ENCODE results near the gene C1QTNF6.
A peak's percentile ranks its signal among the peaks of the same experiment; 100 is the strongest.

C1QTNF6 gene

GRCh38 chr22:37221424-37222333 lies 33.6 kb upstream of the C1QTNF6 start:
- Histone ChIP-seq H3K27me3 (ENCODE audit: control insufficient read depth, insufficient read depth, low read length) (no peaks in the 10 kb centered on the region), H3K9ac (ENCODE audit: low read depth, low read length) (no peak overlapping the region), H3K4me1 (ENCODE audit: control insufficient read depth, insufficient read depth, low read length) (no peaks in the 10 kb centered on the region), H3K4me3 (ENCODE audit: low read depth, low read length) (no peak overlapping the region), H3K36me3 (ENCODE audit: control insufficient read depth, insufficient read depth, low read length) (no peaks in the 10 kb centered on the region), H3K27ac (ENCODE audit: low read depth, low read length) (no peak overlapping the region), H3K9me3 (ENCODE audit: control insufficient read depth, insufficient read depth, low read length) (no peaks in the 10 kb centered on the region)

- Histone ChIP-seq H3K9me3 (ENCODE audit: control insufficient read depth, insufficient read depth, low read length) (no peaks in the 10 kb centered on the region), H3K27ac (ENCODE audit: low read depth, low read length) (no peak overlapping the region), H3K27me3 (ENCODE audit: control insufficient read depth, insufficient read depth, low read length) (no peaks in the 10 kb centered on the region), H3K9ac (ENCODE audit: low read depth, low read length) (no peak overlapping the region), H3K36me3 (ENCODE audit: control insufficient read depth, insufficient read depth, low read length) (no peaks in the 10 kb centered on the region), H3K4me1 (ENCODE audit: control insufficient read depth, insufficient read depth, low read length) (no peaks in the 10 kb centered on the region), H3K4me3 (ENCODE audit: low read depth, low read length) (no peak overlapping the region)
Observed at GRCh38 chr22:37220543-37220981, 32.5 kb upstream of the C1QTNF6 start.

GRCh38 chr22:37219533-37219932 lies 31.5 kb upstream of the C1QTNF6 start:
- Histone ChIP-seq H3K27ac (ENCODE audit: low read depth, low read length) (no peak overlapping the region), H3K9ac (ENCODE audit: low read depth, low read length) (no peak overlapping the region), H3K27me3 (ENCODE audit: control insufficient read depth, insufficient read depth, low read length) (no peaks in the 10 kb centered on the region), H3K4me1 (ENCODE audit: control insufficient read depth, insufficient read depth, low read length) (no peaks in the 10 kb centered on the region), H3K4me3 (ENCODE audit: low read depth, low read length) (no peak overlapping the region), H3K36me3 (ENCODE audit: control insufficient read depth, insufficient read depth, low read length) (no peaks in the 10 kb centered on the region), H3K9me3 (ENCODE audit: control insufficient read depth, insufficient read depth, low read length) (no peaks in the 10 kb centered on the region)

GRCh38 chr22:37218771-37219411 lies 30.8 kb upstream of the C1QTNF6 start:
- no peaks in the 10 kb centered on the region for H3K4me1 ChIP-seq (ENCODE audit: control insufficient read depth, insufficient read depth, low read length)
- no peak overlapping the region for H3K27ac ChIP-seq (ENCODE audit: low read depth, low read length)
- no peak overlapping the region for H3K4me3 ChIP-seq (ENCODE audit: low read depth, low read length)
- H3K36me3 ChIP-seq (ENCODE audit: control insufficient read depth, insufficient read depth, low read length) = no peaks in the 10 kb centered on the region
- H3K27me3 ChIP-seq (ENCODE audit: control insufficient read depth, insufficient read depth, low read length) = no peaks in the 10 kb centered on the region
- no peaks in the 10 kb centered on the region for H3K9me3 ChIP-seq (ENCODE audit: control insufficient read depth, insufficient read depth, low read length)
- H3K9ac ChIP-seq (ENCODE audit: low read depth, low read length) = no peak overlapping the region

- no peaks in the 10 kb centered on the region for H3K4me1 ChIP-seq (ENCODE audit: control insufficient read depth, insufficient read depth, low read length)
- H3K27me3 ChIP-seq (ENCODE audit: control insufficient read depth, insufficient read depth, low read length) = no peaks in the 10 kb centered on the region
Observed at GRCh38 chr22:37218399-37218770, 30.3 kb upstream of the C1QTNF6 start.

GRCh38 chr22:37215890-37216289 lies 27.8 kb upstream of the C1QTNF6 start:
- no peaks in the 10 kb centered on the region for H3K27me3 ChIP-seq (ENCODE audit: control insufficient read depth, insufficient read depth, low read length)
- no peaks in the 10 kb centered on the region for H3K9me3 ChIP-seq (ENCODE audit: control insufficient read depth, insufficient read depth, low read length)
- no peaks in the 10 kb centered on the region for H3K36me3 ChIP-seq (ENCODE audit: control insufficient read depth, insufficient read depth, low read length)
- H3K9ac ChIP-seq (ENCODE audit: low read depth, low read length) = no peak overlapping the region
- H3K27ac ChIP-seq (ENCODE audit: low read depth, low read length) = no peak overlapping the region
- peaks cover 5% of the 10 kb centered on the region; the same call in 1 of the 2 replicates for H3K4me1 ChIP-seq (ENCODE audit: control insufficient read depth, insufficient read depth, low read length)
- no peak overlapping the region for H3K4me3 ChIP-seq (ENCODE audit: low read depth, low read length)

More at GRCh38 chr22:37218399-37218770, 30.3 kb upstream of the C1QTNF6 start:
- no peaks in the 10 kb centered on the region for H3K9me3 ChIP-seq (ENCODE audit: control insufficient read depth, insufficient read depth, low read length)
- H3K9ac ChIP-seq (ENCODE audit: low read depth, low read length) = no peak overlapping the region
- no peaks in the 10 kb centered on the region for H3K36me3 ChIP-seq (ENCODE audit: control insufficient read depth, insufficient read depth, low read length)
- no peak overlapping the region for H3K4me3 ChIP-seq (ENCODE audit: low read depth, low read length)
- H3K27ac ChIP-seq (ENCODE audit: low read depth, low read length) = no peak overlapping the region

DNA sequence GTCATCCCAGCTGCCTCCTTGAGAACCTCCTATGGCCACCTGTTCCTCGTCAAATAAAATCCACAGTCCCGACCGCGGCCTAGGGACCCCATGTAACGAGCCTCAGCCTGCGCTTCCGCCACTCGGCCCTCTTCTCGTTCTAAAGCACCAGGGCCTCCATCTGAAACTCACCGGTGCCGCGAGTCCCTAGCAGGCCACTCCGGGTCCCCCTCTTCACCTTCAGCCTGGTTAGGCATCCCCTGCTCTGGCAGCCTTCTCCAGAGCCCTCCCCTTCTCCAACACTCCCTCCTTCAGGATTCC lies 26.6 kb upstream of the C1QTNF6 start:
- Histone ChIP-seq H3K27ac (ENCODE audit: low read depth, low read length) (no peak overlapping the region), H3K4me1 (ENCODE audit: control insufficient read depth, insufficient read depth, low read length) (peaks cover 5% of the 10 kb centered on the region; the same call in 1 of the 2 replicates), H3K27me3 (ENCODE audit: control insufficient read depth, insufficient read depth, low read length) (no peaks in the 10 kb centered on the region), H3K4me3 (ENCODE audit: low read depth, low read length) (no peak overlapping the region), H3K36me3 (ENCODE audit: control insufficient read depth, insufficient read depth, low read length) (no peaks in the 10 kb centered on the region), H3K9me3 (ENCODE audit: control insufficient read depth, insufficient read depth, low read length) (no peaks in the 10 kb centered on the region), H3K9ac (ENCODE audit: low read depth, low read length) (no peak overlapping the region)

- H3K27ac ChIP-seq (ENCODE audit: low read depth, low read length) = no peak overlapping the region
- H3K9ac ChIP-seq (ENCODE audit: low read depth, low read length) = no peak overlapping the region
- no peaks in the 10 kb centered on the region for H3K36me3 ChIP-seq (ENCODE audit: control insufficient read depth, insufficient read depth, low read length)
- H3K9me3 ChIP-seq (ENCODE audit: control insufficient read depth, insufficient read depth, low read length) = no peaks in the 10 kb centered on the region
- H3K27me3 ChIP-seq (ENCODE audit: control insufficient read depth, insufficient read depth, low read length) = no peaks in the 10 kb centered on the region
- H3K4me3 ChIP-seq (ENCODE audit: low read depth, low read length) = no peak overlapping the region
- H3K4me1 ChIP-seq (ENCODE audit: control insufficient read depth, insufficient read depth, low read length) = peaks cover 5% of the 10 kb centered on the region; the same call in 1 of the 2 replicates
Observed at GRCh38 chr22:37213941-37214730, 26.1 kb upstream of the C1QTNF6 start.

DNA sequence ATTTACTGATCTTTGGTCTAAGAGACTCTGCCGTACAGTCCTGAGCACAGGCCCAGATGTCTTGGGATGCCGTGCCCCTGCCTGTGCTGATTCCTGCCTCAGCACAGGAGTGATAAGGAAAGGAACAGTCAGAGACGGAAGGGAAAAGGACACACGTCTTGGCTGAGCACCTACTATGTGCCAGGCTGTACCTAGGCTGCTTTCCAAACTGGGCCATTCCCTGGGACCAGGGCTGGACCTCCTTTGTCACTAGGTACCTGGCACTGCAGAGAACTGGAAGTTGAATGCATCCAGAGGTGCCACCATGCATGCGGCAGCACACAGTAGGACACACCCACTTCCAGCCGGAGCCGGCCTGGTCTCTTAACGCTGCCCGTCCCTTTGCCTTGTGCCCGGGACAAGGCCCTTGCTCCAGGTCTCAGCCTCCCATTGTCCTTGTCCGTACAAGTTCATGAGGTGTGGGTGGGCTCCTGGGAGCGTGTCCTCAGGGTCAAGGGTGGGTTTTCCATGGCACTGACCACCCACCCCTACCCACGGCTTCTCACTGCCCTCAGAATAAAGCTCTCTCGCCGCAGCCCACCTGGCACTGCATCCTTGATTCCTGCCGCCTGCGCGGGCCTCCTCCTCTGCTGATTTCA lies 25.3 kb upstream of the C1QTNF6 start:
- H3K27me3 ChIP-seq (ENCODE audit: control insufficient read depth, insufficient read depth, low read length) = no peaks in the 10 kb centered on the region
- no peak overlapping the region for H3K27ac ChIP-seq (ENCODE audit: low read depth, low read length)
- H3K36me3 ChIP-seq (ENCODE audit: control insufficient read depth, insufficient read depth, low read length) = no peaks in the 10 kb centered on the region
- no peaks in the 10 kb centered on the region for H3K9me3 ChIP-seq (ENCODE audit: control insufficient read depth, insufficient read depth, low read length)
- H3K4me3 ChIP-seq (ENCODE audit: low read depth, low read length) = no peak overlapping the region
- no peak overlapping the region for H3K9ac ChIP-seq (ENCODE audit: low read depth, low read length)
- H3K4me1 ChIP-seq (ENCODE audit: control insufficient read depth, insufficient read depth, low read length) = peaks cover 5% of the 10 kb centered on the region; the same call in 1 of the 2 replicates

- no peak within 1 kb of the TSS for H3K27ac ChIP-seq (ENCODE audit: low read depth, low read length)
- no peaks in the 10 kb centered on the region for H3K27me3 ChIP-seq (ENCODE audit: control insufficient read depth, insufficient read depth, low read length)
- peaks cover 5% of the 10 kb centered on the region; the same call in 1 of the 2 replicates for H3K4me1 ChIP-seq (ENCODE audit: control insufficient read depth, insufficient read depth, low read length)
- H3K9me3 ChIP-seq (ENCODE audit: control insufficient read depth, insufficient read depth, low read length) = no peaks in the 10 kb centered on the region
- H3K36me3 ChIP-seq (ENCODE audit: control insufficient read depth, insufficient read depth, low read length) = no peaks in the 10 kb centered on the region
- no peak within 1 kb of the TSS for H3K9ac ChIP-seq (ENCODE audit: low read depth, low read length)
- peak within 1 kb of the TSS; percentile 29; the same call in 1 of the 2 replicates for H3K4me3 ChIP-seq (ENCODE audit: low read depth, low read length)
Observed at GRCh38 chr22:37212174-37212906, 24.3 kb upstream of the C1QTNF6 start, which contains the start of gene SSTR3. Gene SSTR3, minus strand, starts transcription at chr22:37212477. Its CDS starts 4,674 bp downstream, at chr22:37207803.
